Right ventricle myocardium inferior (tissue), 1 donor: ENCODE results near the gene PCDHB5. TPM values are rescaled to one million over a fixed set of nuclear protein-coding genes. Genes with fewer than 3 reads are reported as not detected.
A peak's percentile ranks its signal among the peaks of the same experiment; 100 is the strongest.
"Not testable (repeated sequence)": the region's sequence is repeated elsewhere in the genome, so short reads cannot be mapped to it uniquely, and the experiment has no call there.

Experiments
- ATAC-seq: fragments of 200-7000 bp; cut with Tn5 transposase; one replicate; pipeline ENCODE4 v1.9.1; 2020; ENCODE audit warnings: mild to moderate bottlenecking, moderate library complexity
- DNase-seq: peaks from one replicate; pipeline ENCODE4 v3.0.0; 2021; ENCODE audit errors: missing footprints
- intact Hi-C: fragments of 100-400 bp; cut with DNase I; formaldehyde crosslinking; loops from one replicate; pipeline ENCODE4 v1.11.0; 2022
- long read RNA-seq: library from polyadenylated mRNA; unstranded; transcript quantifications from one replicate; pipeline ENCODE4 v2.0.0, GENCODE V29; 2021
- total RNA-seq: library from RNA; stranded (reverse); fragmentation: NEBNext Ultra II Directional; extraction: Animal tissue kit (Norgen Biotek cat#: 25700); gene quantifications from one replicate; pipeline ENCODE4 v1.2.1, GENCODE V29; 2021
- donor health status: DM: no; HTN: yes; CAD: no; lungs with severe emphysema.

Gene PCDHB5
- total RNA-seq, result 1.6 TPM
- long read RNA-seq, partial matches to known transcripts, result 0 of 2 reads
- long read RNA-seq, other reads (novel, unspliced or antisense), result 0 of 2 reads

DNA sequence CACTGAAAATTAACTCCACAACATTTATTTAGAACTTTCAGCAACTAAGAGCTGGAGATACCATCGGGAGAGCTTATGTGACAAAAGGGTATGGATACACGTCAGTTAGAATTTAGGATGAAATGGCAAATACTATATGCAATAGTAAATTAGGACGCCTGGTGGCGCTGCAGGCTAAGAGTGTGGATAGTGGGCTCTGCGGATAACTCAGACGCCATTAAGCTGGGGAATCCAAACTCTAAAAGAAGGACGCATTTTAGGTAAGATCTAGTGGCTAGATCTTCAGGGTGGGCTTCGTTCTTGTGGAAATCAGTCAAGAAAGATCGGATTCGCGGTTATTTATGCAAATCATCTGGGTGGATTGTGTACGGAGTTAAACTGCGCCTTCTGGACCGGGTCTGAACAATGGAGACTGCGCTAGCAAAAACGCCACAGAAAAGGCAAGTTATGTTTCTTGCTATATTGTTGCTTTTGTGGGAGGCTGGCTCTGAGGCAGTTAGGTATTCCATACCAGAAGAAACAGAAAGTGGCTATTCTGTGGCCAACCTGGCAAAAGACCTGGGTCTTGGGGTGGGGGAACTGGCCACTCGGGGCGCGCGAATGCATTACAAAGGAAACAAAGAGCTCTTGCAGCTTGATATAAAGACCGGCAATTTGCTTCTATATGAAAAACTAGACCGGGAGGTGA lies at the start of gene PCDHB5:
Gene PCDHB5 (plus strand): TSS at position 177 of the 688 bp plus-strand sequence. CDS start 229 bp downstream, at position 406.
- no peak for ATAC-seq
- intact Hi-C loops, result no loop called here
- no peak for DNase-seq

GRCh38 chr5:141094481-141095262 lies 40.3 kb upstream of the PCDHB5 start, which contains the start of gene PCDHB2:
Gene PCDHB2, plus strand, starts transcription at chr5:141094615. Its CDS starts 176 bp downstream, at chr5:141094791.
- peak; percentile 52 for DNase-seq
- ATAC-seq, result peak; percentile 42
- intact Hi-C loops, result no loop called here

DNA sequence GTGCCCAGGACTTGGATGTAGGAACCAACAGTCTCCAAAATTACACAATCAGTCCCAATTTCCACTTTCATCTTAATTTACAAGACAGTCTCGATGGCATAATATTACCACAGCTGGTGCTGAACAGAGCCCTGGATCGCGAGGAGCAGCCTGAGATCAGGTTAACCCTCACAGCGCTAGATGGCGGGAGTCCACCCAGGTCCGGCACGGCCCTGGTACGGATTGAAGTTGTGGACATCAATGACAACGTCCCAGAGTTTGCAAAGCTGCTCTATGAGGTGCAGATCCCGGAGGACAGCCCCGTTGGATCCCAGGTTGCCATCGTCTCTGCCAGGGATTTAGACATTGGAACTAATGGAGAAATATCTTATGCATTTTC lies 39.8 kb upstream of the PCDHB5 start:
- intact Hi-C loops, result no loop called here
- DNase-seq (no peak), ATAC-seq (no peak)

- intact Hi-C loops, DNase-seq, ATAC-seq: not testable (repeated sequence)
Measured at GRCh38 chr5:141096181-141096580, 38.8 kb upstream of the PCDHB5 start.

- ATAC-seq, DNase-seq, intact Hi-C loops: not testable (repeated sequence)
Measured at GRCh38 chr5:141096586-141096985, 38.4 kb upstream of the PCDHB5 start.

- intact Hi-C loops, result no loop called here
- ATAC-seq, result no peak
- DNase-seq, result peak; percentile 63
Measured at GRCh38 chr5:141100243-141100805, 34.7 kb upstream of the PCDHB5 start, which contains the start of gene PCDHB3. Gene PCDHB3, plus strand, starts transcription at chr5:141100473. Its CDS starts 177 bp downstream, at chr5:141100650.

GRCh38 chr5:141101059-141101458 lies 33.9 kb upstream of the PCDHB5 start:
- intact Hi-C loops, result no loop called here
- no peak for DNase-seq
- ATAC-seq, result no peak

DNA sequence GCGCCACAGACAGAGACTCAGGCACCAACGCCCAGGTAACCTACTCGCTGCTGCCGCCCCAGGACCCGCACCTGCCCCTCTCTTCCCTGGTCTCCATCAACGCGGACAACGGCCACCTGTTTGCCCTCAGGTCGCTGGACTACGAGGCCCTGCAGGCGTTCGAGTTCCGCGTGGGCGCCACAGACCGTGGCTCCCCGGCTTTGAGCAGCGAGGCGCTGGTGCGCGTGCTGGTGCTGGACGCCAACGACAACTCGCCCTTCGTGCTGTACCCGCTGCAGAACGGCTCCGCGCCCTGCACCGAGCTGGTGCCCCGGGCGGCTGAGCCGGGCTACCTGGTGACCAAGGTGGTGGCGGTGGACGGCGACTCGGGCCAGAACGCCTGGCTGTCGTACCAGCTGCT lies 32.9 kb upstream of the PCDHB5 start:
- ATAC-seq, intact Hi-C loops, DNase-seq: not testable (repeated sequence)

- peak; percentile 31 for DNase-seq
Measured at GRCh38 chr5:141102471-141102870, 32.5 kb upstream of the PCDHB5 start.

DNA sequence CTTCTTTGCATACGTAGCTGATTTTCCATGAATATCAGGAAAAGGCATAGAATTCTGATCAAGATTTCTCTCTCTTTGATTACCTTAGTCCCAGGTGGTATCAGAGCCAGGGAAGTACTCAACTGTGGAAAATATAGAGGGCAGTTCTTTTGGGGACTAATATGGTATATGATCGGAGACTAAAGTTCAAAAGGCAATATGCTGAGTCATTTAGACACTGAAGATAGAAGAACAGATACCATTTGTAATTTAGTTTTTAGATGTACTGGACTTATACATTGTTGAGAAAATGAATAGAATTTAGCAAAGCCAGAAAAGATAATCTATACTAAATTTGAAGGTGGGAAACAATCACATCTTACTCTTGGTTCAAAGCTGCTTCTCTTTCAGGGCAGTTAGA lies 29.7 kb upstream of the PCDHB5 start:
- no peak for ATAC-seq

More at GRCh38 chr5:141102471-141102870, 32.5 kb upstream of the PCDHB5 start:
- intact Hi-C loops, ATAC-seq: not testable (repeated sequence)

DNA sequence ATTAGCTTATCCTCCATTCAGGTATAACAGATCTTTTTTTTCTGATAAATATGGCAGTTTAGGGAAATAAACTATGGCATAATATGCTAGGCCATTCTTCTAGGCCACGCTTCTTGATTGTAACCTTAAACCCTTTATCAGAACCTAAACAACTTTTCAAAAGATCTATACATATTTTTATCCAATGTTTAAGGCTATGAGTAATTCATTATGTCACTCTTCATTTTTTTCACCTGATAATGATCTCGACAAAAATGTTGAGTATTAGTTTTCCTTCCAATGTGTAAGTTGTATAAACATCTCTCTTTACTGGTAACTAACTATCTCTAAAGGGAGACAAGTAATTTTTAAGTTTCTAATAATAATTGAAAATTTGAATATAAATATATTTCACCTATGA lies 15.8 kb upstream of the PCDHB5 start:
- no peak for ATAC-seq
- DNase-seq, result no peak
- intact Hi-C loops, result no loop called here

More for the DNA sequence above, 29.7 kb upstream of the PCDHB5 start:
- intact Hi-C loops, result no loop called here
- no peak for DNase-seq

GRCh38 chr5:141121563-141121962 lies 13.4 kb upstream of the PCDHB5 start, which contains the start of gene PCDHB4:
Gene PCDHB4, plus strand, starts transcription at chr5:141121818. Its CDS starts 181 bp downstream, at chr5:141121999.
- intact Hi-C loops, result no loop called here
- DNase-seq, result no peak

GRCh38 chr5:141121985-141122384 lies 13.0 kb upstream of the PCDHB5 start:
- intact Hi-C loops, result no loop called here

More at GRCh38 chr5:141121563-141121962, 13.4 kb upstream of the PCDHB5 start, which contains the start of gene PCDHB4:
- ATAC-seq, result no peak

DNA sequence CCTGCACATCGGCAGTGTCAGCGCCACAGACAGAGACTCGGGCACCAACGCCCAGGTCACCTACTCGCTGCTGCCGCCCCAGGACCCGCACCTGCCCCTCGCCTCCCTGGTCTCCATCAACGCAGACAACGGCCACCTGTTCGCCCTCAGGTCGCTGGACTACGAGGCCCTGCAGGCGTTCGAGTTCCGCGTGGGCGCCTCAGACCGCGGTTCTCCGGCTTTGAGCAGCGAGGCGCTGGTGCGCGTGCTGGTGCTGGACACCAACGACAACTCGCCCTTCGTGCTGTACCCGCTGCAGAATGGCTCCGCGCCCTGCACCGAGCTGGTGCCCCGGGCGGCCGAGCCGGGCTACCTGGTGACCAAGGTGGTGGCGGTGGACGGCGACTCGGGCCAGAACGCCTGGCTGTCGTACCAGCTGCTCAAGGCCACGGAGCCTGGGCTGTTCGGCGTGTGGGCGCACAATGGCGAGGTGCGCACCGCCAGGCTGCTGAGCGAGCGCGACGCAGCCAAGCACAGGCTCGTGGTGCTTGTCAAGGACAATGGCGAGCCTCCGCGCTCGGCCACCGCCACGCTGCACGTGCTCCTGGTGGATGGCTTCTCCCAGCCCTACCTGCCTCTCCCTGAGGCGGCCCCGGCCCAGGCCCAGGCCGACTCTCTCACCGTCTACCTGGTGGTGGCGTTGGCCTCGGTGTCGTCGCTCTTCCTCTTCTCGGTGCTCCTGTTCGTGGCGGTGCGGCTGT lies 11.4 kb upstream of the PCDHB5 start:
- intact Hi-C loops, ATAC-seq: not testable (repeated sequence)
- peak; percentile 46 for DNase-seq

More at GRCh38 chr5:141121985-141122384, 13.0 kb upstream of the PCDHB5 start:
- DNase-seq (no peak), ATAC-seq (no peak)

- intact Hi-C loops, result no loop called here
- DNase-seq (no peak), ATAC-seq (no peak)
Measured at GRCh38 chr5:141127305-141127704, 7.7 kb upstream of the PCDHB5 start.

DNA sequence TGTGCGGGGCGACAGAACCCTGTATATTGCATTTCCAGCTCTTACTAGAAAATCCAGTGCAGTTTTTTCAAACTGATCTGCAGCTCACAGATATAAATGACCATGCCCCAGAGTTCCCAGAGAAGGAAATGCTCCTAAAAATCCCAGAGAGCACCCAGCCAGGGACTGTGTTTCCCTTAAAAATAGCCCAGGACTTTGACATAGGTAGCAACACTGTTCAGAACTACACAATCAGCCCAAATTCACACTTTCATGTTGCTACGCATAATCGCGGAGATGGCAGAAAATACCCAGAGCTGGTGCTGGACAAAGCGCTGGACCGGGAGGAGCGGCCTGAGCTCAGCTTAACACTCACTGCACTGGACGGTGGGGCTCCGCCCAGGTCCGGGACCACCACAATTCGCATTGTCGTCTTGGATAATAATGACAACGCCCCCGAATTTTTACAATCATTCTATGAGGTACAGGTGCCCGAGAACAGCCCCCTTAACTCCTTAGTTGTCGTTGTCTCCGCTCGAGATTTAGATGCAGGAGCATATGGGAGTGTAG lies 786 bp downstream of the PCDHB5 start:
- intact Hi-C loops, result no loop called here
- no peak for DNase-seq
- ATAC-seq, result no peak

DNA sequence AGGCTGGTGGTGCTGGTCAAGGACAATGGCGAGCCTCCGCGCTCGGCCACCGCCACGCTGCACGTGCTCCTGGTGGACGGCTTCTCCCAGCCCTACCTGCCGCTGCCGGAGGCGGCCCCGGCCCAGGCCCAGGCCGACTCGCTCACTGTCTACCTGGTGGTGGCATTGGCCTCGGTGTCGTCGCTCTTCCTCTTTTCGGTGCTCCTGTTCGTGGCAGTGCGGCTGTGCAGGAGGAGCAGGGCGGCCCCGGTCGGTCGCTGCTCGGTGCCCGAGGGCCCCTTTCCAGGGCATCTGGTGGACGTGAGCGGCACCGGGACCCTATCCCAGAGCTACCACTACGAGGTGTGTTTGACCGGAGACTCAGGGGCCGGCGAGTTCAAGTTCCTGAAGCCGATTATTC lies 2.3 kb downstream of the PCDHB5 start:
- ATAC-seq, intact Hi-C loops: not testable (repeated sequence)
- peak; percentile 40 for DNase-seq

DNA sequence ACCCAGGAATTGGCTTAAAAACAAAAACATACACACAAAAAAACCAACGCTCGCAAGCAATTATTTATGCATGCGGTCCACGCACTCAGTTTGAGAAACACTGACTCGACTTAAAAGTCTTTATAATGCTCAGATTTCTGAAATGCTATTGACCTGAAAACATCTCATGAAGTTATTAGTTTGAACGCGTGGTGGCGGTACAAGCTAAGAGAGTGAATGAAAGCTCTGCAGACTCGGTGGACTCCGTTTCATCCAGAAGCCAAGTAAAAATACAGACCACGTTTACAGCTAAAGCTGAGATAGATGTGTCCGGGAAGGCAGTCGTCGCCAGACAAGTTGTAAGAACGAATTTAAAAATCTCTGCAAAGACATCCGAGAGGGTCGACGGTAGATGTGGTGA lies 14.8 kb downstream of the PCDHB5 start, which contains the start of gene PCDHB6:
Gene PCDHB6 (plus strand): TSS at position 246 of the 400 bp plus-strand sequence. CDS start 201 bp downstream, outside the sequence.
- intact Hi-C loops, result no loop called here
- no peak for ATAC-seq
- DNase-seq, result no peak
